ENCODE data around the gene BRINP2.

BRINP2 gene

GRCh38 chr1:177227978-177228692 lies 57.4 kb downstream of the BRINP2 start:
- DNase-seq, result no peak

GRCh38 chr1:177228693-177229065 lies 57.9 kb downstream of the BRINP2 start:
- DNase-seq, result no peak

GRCh38 chr1:177229781-177230180 lies 59.0 kb downstream of the BRINP2 start:
- no peak for DNase-seq

GRCh38 chr1:177230228-177231016 lies 59.7 kb downstream of the BRINP2 start:
- DNase-seq, result no peak

GRCh38 chr1:177235350-177235749 lies 64.6 kb downstream of the BRINP2 start:
- no peak for DNase-seq

- DNase-seq, result no peak
Measured at GRCh38 chr1:177236962-177237361, 66.2 kb downstream of the BRINP2 start.

- DNase-seq, result no peak
Measured at GRCh38 chr1:177238967-177239366, 68.2 kb downstream of the BRINP2 start.

GRCh38 chr1:177239792-177240191 lies 69.0 kb downstream of the BRINP2 start:
- DNase-seq, result no peak

GRCh38 chr1:177243773-177244172 lies 73.0 kb downstream of the BRINP2 start:
- no peak for DNase-seq

- no peak for DNase-seq
Measured at GRCh38 chr1:177246710-177247580, 76.2 kb downstream of the BRINP2 start.

- no peak for DNase-seq
Measured at GRCh38 chr1:177247623-177248176, 76.9 kb downstream of the BRINP2 start.

GRCh38 chr1:177248258-177248657 lies 77.5 kb downstream of the BRINP2 start:
- DNase-seq, result no peak

- DNase-seq, result no peak
Measured at GRCh38 chr1:177249231-177249630, 78.5 kb downstream of the BRINP2 start.

GRCh38 chr1:177252877-177253276 lies 82.1 kb downstream of the BRINP2 start:
- no peak for DNase-seq

- no peak for DNase-seq
Measured at GRCh38 chr1:177255411-177255810, 84.7 kb downstream of the BRINP2 start.

- peak; percentile 24 for DNase-seq
Measured at GRCh38 chr1:177256153-177257075, 85.7 kb downstream of the BRINP2 start.

GRCh38 chr1:177257128-177257527 lies 86.4 kb downstream of the BRINP2 start:
- no peak for DNase-seq

- DNase-seq, result no peak
Measured at GRCh38 chr1:177257576-177257975, 86.8 kb downstream of the BRINP2 start.

GRCh38 chr1:177270863-177271262 lies 100.1 kb downstream of the BRINP2 start:
- DNase-seq, result no peak

GRCh38 chr1:177273141-177273540 lies 102.4 kb downstream of the BRINP2 start:
- no peak for DNase-seq

GRCh38 chr1:177274687-177275211 lies 104.0 kb downstream of the BRINP2 start:
- no peak for DNase-seq

- DNase-seq, result no peak
Measured at GRCh38 chr1:177275736-177276135, 105.0 kb downstream of the BRINP2 start.
